Glomerular visceral epithelial cell (primary cell): ENCODE results near the gene KCNK13.
"Not testable (repeated sequence)": the region's sequence is repeated elsewhere in the genome, so short reads cannot be mapped to it uniquely, and the experiment has no call there.

Experiments used
- DNase-seq: peaks from one replicate; pipeline ENCODE4 v3.0.0-alpha.2; 2016; ENCODE audit errors: extremely low spot score

KCNK13 gene

DNA sequence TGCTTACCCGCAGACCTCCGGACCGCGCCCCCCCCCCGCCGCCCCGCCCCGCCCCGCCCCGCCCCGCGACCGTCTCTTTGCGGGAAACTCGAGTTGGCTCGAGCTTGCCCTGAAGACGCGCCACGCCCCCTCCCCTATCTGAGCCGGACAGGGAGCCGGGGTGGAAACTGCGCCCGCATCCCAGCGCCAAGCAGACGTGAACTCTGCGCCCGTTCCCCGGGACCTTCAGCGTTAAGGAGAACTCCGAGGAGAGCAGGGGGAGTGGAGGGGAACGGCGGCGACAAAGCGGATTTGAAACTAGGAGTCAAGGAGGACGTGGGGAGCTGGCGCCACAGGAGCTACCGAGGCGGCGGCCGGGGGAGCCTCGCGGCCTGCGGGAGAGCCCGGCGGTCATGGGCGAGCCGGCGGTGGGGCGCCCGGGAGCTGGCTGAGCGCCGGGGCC is at the start of gene KCNK13:
Gene KCNK13 (plus strand): TSS at position 310 of the 442 bp plus-strand sequence. CDS start 212 bp downstream, outside the sequence.
- DNase-seq, result no peak

DNA sequence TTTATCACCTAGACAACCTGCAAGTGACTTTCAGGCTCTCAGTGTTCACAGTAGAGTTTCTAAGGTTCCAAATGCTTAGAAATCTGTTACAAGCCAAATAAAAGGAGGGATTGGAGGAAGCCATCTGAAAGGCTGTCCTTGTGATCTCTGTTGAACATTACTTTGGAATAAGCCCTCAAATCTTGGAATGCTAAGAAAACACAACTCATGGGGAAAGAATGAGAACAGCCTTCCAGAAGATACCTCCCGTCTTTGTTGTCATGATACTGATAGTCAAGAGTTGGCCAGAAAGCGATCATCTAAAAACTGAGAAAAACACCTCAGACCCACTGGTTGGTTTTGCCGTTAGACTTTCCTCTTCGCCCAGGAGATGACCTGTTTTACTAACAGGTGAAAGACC is 44.4 kb upstream of the KCNK13 start:
- no peak for DNase-seq

DNA sequence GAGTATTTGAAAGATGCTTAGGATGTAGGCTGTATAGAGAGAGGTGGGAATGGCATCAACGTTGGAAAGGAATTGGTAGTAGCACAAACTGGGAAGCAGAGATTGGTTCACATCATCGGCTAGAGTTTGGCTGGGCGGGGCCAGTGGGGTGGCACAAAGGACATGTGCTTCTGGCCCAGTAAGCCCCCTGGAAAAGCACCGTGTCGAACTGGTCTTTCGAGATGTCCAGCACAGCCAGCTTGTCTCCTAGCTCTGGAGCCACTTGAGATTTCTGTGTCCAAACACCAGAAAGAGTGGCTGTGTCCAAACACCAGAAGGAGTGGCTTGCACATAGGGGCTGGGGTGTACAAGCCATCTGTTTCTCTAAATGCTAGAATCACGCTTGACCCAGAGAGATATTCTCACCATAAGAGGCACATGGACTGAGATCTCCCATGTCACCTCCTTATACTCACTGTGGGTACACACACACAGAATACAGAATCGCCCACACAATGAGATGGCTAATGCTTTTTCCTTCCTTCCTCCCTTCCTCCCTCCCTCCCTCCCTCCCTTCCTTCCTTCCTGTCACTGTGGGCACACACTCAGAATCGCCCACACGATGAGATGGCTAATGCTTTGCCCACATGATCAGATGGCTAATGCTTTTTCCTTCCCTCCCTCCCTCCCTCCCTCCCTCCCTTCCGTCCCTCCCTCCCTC is 41.8 kb upstream of the KCNK13 start:
- no peak for DNase-seq

DNA sequence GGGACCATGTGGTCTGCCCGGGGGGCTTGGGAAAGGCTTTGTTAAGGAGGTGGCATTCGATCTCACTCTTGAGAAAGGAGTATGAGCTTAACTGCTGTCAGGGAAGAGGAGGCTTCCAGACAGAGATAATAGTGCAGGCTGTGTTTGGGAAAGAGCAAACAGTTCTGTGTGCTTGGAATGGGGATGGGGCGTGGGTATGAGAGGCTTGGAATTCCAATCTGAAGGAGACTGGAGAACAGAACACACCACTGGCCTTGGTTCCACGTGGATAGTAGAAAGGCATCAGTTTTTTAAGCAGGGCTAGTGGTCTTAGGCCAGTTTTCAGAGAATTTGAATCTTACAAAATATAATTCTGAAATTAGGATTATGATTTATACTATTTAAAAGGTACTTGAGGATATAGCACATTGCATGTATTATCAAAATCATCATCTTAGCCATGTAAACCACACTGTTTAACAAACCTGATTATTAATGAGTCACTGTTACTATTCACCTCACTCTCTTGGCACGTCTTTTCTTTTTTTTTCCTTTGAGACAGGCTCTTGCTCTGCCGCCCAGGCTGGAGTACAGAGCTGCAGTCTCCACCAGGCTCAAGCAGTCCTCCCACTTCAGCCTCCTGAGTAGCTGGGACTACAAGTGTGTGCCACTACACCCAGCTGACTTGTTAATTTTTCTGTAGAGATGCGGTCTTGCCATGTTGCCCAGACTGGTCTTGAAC is 38.5 kb upstream of the KCNK13 start:
- DNase-seq, result no peak

DNA sequence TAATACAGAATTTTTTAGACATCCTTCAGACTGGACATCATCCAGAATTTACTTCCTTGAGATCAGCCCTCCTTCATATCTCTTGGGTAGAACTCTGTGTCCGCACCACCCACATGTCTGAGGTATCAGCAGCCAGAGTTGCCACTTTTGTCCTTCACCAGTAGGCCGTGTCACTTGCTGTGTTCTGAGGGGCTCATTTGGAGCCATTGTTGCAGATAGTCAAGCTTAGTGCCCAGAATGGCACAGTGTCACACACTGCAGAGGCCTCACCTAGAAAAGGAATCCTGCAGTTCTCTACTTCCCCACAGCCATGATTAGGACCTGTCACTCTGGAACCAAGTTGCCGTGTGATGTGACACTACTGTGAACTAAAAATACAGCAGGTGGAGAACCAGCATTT is 36.9 kb upstream of the KCNK13 start:
- DNase-seq, result no peak

DNA sequence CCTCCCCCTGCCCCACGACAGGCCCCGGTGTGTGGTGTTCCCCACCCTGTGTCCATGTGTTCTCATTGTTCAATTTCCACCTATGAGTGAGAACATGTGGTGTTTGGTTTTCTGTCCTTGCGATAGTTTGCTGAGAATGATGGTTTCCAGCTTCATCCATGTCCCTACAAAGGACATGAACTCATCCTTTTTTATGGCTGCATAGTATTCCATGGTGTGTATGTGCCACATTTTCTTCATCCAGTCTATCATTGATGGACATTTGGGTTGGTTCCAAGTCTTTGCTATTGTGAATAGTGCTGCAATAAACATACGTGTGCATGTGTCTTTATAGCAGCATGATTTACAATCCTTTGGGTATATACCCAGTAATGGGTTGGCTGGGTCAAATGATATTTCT is 35.2 kb upstream of the KCNK13 start:
- DNase-seq, result not testable (repeated sequence)

DNA sequence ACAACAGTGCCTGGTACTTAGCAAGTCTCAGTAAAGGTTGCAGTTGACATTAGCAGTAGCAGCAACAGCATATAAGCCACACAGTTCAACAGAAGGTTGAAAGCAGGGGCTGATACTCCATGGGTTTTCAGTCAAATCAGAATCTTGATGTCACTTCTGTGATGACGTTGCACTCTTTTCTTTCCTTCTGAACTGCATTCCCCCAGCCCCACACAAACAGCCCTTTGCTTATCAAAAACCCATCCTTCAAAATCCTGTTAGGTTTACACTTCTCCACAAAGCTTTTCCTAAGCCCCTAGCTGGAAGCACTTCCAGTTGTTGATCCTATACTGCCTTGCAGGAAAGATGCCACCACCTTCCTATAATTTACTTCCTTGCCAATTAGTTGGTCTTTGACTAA is 34.0 kb upstream of the KCNK13 start:
- DNase-seq, result no peak

DNA sequence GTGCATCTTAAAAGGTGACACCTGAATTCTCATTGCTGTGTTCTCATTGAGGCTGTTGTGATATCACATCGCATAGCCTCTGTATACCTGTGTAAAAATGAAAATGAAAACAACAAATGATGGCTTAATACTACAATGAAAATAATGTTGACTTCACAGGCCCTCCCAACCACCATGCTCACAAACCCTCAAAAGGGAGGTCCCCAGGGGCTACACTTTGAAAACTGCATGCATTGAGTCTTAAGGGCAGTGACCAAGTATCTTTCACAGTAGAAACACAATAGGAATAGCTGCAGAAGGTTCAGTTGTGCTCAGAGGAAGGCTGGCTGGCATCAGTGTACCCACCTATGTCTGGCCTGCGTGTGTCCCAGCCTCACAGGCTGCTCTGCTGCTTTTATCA is 27.6 kb upstream of the KCNK13 start:
- no peak for DNase-seq

DNA sequence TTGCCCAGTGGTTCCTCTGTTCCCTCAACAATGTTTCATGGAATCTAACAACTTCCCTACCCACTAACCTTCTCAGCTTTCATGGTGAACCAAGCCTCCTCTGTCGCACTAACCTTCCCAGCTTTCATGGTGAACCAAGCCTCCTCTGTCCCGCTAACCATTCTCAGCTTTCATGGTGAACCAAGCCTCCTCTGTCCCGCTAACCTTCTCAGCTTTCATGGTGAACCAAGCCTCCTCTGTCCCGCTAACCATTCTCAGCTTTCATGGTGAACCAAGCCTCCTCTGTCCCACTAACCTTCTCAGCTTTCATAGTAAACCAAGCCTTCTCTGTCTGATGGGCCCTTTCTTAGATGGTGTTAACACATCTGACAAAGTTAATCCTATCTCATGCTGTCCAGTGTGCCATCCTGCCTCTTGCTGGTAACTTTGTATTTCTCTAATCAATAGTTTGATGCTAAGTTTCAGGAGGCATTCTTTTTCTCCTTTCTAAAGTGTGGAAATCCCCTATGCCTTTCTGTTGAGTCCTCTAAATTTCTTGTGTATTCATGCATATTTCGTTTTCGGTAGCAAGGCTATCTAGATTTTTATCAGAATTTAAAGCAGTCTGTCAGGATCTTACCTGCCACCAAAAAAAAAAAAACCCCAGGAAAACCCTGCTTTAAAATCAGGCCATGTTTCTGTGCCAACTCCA is 26.8 kb upstream of the KCNK13 start:
- DNase-seq, result no peak

DNA sequence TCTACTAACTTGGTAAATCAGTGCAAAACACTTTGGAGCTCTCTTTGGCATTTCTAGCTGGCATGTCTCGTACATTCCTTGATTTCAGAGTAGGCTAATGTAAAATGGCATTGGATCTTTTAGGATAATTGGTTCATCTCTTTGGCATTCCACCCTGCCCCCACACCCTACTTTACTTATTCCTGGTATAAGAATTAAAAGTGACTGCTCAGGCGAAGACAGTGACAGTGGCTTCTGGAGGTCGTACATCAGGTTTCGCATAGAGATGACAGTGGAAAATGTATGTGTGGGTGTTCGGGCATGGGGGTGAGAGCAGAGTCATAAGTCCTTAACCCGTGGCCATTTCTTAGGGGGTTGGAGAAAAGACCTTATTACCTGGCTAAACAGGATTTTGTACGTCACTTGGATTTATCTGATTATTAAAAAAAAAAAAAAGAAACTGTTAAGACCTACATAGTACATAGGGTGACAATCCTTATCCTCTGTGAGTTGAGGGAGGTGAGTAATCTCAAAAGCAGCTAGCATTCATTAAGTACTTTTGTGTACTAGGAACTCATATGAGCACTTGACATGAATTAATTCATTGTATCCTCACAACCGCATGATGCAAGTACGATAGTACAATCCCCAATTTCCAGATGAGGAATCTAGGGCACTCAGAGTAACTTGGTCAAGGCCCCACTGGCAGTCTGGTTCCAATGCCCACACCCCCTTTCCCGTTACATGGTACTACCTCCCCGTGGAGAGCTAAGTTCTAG is 22.4 kb upstream of the KCNK13 start:
- no peak for DNase-seq

DNA sequence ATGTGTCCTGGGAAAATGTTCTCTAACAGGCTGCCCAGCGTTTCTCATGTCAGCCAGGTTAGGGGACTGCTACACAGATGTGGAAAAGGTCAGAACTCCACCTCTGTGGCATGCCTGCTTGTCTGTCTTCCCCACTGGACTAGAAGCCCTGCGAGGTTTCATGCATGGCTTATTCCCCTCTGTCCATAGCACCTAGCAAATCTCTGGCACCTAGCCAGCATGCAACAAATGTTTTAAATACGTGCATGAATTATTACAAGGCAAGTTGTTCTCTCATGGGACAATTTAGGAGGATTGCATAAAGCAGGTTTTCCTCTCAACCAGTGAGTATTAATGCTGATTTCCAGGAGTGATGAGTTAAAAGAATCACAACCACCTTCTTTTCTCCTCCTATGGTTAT is 21.4 kb upstream of the KCNK13 start:
- DNase-seq, result no peak

DNA sequence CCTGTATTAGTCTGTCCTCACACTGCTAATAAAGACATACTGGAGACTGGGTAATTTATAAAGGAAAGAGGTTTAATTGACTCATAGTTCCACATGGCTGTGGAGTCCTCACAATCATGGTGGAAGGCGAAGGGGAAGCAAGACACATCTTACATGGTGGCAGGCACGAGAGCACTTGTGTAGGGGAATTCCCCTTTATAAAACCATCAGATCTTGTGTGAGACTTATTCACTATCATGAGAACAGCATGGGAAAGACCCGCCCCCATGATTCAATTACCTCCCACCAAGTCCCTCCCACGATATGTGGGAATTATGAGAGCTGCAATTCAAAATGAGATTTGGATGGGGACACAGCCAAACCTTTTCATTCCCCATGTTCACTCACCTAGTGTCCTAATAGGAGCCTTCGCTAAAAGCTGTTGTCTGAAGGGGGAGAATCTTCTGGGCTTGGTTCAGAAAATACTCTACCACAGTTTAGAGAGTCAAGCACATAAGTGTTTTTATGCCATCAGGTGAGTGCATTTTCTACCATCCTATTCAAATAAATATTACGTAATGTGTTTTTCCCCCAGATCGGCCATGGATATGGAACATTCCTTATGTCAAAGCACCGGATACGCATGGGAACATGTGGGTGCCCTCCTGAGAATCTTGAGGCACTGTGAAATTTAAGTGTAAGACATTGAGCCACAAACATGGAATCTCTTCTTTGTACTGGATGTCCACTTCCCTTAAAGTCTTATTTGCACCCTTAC is 19.1 kb upstream of the KCNK13 start:
- DNase-seq, result no peak

DNA sequence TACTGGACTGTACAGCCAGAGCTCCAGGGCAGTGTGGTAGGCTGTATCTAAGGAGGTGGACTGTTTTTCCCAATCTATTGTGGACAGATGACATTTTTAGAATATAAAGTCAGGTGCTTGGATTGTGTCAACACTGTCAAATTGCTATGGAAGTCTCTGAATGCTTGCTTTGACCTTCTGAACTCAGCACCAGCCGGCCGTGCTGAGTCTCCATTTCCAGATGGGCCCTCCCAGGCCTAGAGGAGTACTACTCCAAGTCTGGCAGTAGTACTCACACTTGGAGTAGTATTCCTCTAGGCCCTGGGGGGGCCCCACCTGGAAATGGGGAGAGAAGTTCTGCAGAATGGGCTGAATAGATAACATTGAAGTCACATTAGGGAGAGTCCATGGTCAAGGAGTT is 16.2 kb upstream of the KCNK13 start:
- DNase-seq, result no peak

DNA sequence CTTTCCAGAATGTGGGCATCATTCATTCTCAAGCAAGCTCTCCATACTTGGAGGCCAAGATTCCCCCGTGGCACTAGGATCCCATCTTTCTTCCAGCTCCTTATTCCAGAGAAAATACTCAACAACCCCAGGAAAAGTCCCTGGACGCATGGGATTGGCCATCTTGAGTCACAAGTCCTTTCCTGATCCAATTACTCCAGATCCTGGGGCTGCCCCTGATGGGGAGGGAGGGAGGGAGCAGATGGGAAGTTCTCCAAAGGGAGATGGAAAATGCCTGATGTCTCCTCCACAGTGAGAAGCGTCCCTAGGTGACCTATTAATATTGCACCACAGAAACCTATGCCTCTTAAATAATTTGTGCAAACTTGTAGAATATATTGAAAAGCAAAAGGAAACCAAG is 12.4 kb upstream of the KCNK13 start:
- DNase-seq, result no peak

DNA sequence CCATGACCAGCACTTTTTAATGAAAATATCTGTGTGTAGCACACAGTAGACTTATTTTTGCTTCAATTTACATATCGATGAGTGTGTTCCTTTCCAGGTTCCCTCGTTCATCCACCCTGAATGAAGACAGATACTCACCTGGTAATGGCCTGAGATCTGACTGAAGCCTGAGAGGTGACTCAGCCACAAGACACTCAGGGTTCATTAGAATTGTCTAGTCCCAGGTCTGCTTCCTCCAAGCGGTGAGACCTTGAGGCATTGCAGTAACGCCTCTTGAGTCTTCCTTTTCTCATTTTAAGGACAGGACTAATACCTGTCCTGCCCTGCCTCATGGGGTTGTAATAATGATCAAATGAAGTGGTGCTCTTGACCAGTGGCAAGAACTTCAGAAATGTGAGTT is 11.5 kb upstream of the KCNK13 start:
- no peak for DNase-seq

DNA sequence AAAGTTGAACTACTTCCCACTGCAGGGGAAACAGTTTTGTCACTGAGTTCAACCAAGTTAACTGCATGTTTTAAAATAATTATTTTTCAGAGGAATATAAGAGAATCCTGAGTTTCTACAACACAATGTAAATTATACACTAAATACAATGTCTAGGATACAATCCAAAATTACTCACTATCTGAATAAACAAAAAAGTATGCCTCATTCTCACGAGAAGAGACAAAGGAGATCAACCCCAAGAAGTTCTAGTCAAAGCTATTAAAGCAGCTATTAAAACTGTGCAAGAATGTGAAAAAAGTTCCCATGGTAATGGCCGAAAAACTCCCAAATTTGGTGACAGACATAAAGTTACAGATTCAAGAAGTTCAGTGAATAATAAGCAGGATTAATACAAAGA is 8.8 kb upstream of the KCNK13 start:
- DNase-seq, result no peak

DNA sequence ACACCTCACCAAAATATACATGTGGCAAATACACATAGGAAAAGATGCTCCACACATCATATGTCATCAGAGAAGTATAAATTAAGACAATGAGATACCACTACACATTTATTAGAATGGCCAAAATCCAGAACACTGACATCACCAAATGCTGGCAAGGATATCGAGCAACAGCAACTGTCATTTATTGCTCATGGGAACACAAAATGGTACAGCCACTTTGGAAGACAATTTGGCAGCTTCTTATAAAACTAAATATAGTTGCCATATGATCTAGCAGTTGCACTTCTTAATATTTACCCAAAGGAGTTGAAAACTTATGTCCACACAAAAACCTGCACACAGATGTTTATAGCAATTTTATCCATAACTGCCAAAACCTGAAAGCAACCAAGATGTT is 7.0 kb upstream of the KCNK13 start:
- no peak for DNase-seq

DNA sequence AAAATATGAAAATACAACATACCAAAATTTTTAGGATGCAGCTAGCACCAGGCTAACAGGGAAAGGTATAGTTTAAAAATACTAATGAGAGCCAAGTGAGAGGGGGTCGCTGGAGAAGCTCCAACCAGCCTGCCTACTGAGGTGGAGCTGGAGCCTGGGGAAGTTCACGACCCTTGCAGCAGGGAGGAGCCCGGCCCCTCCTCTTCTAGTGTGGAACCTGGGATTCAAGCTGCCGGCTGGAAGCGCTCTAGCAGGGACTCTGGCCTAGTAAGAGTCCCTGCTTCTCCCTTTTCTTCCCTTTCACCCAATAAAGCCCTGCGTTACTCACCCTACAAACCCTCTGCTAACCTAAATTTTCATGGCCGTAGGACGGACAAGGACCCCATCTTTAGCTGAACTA is 5.0 kb upstream of the KCNK13 start:
- no peak for DNase-seq

DNA sequence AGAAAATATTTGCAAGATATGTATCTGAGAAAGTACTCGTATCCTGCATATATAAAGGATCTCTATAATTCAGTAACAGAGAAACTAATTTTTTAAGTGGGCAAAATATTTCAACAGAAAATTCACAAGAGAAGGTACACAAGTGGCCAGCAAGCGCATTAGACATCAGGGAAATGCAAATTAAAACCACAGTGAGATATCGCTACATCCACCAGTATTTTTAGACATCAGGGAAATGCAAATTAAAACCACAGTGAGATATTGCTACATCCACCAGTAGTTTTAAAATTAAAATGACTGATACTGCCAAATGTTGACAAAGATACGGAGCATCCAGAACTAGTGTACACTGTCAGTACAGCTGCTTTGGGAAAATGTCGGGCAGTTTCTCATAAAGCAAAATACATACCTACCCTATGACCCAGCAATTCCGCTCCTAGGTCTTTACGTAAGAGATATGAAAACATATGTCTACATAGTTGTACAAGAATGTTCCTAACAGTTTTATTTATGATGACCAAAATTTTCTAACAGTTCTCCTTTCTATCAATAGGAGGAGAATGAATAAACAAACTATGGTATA is 2.8 kb upstream of the KCNK13 start:
- no peak for DNase-seq

DNA sequence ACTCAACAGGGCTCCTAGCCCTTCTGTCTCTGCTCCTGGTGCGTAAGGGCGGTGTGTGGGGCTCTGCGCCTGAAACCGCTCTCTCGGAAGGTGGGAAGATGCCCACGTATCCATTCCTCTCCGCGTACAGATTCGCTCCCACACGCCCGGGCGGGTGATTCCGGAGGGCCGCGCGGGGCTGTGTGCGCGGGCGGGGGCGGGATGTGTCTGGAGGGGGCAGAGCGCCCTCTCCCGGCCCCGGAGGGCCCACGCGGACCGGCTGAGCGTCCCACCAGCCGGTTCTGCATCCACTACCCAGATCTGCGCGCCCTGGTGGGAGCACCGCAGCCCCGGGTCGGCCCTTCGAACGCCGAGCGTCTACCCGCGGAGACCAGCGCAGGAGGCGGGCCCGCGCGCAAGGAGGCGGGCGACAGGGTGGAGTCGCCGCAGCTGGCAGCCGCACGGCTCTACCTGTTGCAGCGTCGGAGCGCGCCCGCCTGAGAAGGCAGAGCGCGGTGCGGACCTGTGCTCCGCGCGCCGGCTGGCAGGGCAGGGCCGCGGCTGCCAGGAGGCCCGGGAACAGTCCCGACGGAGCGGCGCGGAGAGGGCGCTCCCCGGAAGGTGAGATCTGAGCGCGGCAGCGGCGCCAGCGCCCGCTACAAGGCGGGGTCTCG is 1.4 kb upstream of the KCNK13 start:
- DNase-seq, result peak; percentile 55
